Measurements from ENCODE around the gene HOXA7.

Gene HOXA7

DNA sequence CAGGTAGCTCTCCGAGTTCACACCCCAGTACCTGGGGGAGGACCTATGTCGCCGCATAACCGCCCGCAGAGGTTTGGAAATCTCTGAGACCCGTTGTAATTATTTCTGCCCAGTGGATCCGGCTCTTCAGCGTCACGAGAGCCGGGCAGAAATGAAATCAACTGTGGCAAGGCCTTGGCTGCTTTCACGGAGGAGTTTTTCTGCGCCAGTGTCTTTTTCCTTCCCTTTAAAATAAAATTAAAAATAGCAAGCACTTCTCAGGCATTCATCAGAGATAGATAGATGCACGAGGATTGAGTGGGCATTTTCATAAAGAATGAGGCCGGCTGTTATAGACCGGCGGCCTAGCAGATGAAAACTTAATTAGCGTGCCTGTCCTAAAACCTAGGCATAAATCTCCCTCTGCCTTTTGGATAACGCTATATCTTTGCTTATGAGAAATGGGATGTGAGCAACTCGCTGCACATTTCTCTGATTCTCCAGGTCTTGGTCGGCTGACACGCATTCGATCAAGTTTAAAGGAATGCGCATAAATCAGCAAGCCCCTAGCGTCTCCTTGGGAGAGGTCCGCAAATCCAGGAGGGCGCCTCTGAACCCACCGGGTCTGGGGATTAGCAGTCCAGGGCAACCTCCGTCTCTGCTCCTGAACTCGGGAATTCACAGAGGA is 37.0 kb upstream of the HOXA7 start:
- no peak for DNase-seq

DNA sequence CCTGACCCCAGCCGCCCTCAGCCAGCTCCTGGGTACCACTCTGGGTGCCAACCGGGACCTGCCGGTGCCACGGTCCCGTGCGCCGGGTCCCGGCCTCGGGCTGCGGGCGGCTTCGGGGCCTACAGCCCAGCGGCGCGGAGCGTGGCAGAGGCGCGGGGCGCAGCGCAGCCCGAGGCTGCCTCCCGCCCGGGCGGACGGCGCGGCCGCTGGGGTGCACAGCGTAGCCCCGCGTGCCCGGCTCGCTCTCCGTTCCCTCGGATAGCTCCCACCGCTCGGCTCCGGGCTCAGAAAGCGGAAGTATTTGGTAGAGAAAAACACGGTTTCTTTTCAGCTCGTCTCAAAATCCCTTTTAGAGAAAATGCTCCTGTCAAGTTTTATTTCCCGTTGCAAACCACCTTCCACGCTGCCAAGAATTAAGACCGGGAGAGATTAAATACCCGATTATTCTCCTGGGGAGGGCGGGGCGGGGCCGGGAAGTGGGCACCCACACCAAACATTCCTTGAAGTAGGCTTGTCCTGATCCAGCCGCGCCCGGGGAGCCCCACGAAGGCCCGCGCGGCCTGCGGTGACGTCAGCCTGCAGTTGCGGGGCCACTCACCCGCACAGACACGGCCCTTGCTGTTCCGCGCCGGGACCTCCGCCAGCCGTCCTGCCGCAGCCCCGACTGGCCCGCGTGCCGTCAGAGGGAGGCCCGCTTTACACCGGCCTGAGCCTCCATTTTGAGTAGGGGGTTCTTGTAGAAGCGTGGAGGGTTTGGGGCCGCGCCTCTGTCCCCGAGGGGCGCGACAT is 36.3 kb upstream of the HOXA7 start:
- DNase-seq = no peak

DNA sequence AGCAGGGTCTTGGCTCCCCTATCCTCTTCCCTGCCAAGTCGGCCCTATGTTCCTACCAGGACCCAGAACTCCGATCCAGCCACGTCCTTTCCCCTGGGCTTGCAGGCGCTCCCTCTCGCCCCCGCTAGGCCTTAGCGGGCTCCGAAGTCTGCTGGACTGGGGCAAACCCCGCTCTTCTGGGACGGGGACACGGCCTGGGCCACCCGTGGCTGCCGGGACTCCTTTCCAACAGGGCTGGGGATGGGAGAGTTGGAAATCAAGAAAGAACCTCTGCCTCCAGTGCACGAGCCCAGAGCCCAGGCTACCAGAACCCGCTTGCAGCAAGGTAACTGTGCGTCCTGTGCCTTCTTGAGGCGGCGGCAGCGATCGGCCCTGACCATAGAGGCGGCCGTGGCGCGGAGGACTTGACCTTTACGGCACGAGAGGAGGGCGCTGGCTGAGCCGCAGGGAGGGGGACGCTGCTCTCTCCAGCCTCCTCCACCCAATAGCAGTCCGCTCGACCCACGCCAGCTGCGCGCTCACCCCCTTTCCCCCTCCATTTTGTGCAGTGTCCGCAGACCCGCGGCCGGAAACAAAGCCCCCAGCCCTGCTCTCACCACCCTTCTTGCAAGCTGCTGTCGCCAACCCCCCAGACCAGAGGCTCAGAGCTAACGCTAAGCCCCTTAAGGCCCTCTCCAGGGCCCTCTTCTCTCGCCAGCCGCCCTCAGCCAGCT is 35.5 kb upstream of the HOXA7 start:
- no peak for DNase-seq

DNA sequence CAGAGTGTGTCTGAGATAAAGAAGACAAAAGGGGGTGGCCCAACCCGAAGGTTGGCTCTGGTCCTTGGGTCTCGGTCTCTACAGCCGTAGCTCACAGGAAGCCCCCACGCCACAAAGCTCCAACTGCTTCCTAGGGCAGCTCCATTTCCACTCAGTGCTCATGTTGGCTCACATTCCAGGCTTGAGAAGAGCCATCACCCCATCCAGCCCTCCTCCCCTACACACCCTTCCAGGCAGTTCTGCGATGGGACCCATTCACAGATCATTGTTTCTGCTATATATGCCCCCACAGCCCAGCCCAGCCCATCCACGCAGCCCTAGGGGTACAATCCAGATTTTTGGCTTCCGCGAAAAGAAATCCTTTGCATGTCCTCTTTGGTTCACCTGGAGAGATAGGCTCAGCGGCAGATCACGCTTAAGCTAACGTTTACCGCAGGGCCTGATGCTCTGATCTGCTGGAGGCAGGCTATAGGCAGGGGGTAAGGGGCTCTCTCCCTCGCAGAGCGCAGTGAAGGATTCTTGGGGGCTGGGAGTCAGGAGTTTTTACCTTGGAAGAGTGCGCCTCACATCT is 34.8 kb upstream of the HOXA7 start:
- no peak for DNase-seq

DNA sequence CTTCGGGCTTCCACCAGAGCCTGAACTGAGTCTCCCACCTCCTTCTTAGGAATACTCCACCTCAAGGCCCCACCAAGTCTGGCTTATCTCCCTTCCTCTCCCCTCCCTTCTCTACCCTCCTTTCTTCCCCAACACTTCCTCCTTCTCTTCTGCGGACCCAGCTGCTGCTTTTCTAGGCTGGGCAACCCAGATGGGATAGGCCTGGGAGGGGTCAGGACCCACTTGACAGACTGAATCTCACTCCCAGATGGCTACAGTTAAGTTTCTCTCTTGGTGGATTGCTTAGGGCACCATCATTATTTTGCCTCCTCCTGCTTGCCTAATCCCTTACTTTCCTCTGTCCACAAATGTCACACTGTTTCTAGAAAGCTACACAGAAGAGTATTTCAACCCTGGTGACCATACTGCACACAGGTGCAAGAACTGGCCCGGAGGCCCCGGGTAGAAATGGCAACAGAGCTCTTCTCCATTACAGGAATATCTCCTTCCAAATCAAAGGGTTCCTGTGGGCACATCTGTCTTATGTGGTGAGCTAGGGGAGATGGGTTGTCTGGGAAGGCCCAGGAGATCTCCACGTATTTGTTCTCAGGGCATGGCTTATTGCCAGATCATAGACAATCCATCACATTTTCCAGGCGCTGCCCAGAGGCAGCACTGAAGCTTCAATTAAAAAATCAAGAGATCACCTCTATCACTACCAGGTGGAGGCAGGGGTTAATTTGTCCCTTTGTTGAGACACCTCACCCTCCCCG is 33.7 kb upstream of the HOXA7 start:
- no peak for DNase-seq

DNA sequence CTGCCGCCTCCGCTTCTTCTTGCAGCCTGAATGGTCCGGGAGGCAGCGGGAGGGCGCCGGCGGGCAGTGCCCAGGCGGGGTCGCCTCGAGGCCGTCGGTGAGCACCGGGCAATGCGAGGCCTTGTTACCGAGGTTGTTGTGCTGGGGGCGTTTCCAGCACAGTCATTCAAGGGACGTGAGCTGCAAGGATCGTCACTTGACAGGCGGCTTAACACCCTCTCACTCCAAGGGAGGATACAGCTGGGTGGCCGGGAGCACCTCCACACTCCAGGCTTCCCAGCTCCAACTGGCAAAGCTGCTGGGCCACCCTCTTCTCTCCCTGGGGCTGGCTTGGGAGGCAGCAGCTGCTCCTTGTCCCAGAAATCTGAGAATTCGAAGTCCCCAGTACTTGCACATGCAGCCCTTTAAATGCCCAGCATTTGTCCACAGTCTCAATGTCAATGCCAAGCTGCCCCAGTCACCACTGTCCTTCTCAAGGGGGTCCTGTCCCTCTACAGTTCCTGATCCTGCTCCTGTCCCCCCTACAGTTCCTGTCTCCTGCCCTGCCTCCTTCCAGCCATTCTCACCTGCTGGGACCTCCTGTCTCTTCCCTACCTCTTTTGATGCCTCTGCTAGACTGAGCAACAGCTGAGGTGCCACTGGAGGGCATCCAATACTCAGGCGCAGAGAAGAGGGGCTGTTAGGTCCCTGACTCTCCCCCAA is 33.0 kb upstream of the HOXA7 start:
- no peak for DNase-seq

DNA sequence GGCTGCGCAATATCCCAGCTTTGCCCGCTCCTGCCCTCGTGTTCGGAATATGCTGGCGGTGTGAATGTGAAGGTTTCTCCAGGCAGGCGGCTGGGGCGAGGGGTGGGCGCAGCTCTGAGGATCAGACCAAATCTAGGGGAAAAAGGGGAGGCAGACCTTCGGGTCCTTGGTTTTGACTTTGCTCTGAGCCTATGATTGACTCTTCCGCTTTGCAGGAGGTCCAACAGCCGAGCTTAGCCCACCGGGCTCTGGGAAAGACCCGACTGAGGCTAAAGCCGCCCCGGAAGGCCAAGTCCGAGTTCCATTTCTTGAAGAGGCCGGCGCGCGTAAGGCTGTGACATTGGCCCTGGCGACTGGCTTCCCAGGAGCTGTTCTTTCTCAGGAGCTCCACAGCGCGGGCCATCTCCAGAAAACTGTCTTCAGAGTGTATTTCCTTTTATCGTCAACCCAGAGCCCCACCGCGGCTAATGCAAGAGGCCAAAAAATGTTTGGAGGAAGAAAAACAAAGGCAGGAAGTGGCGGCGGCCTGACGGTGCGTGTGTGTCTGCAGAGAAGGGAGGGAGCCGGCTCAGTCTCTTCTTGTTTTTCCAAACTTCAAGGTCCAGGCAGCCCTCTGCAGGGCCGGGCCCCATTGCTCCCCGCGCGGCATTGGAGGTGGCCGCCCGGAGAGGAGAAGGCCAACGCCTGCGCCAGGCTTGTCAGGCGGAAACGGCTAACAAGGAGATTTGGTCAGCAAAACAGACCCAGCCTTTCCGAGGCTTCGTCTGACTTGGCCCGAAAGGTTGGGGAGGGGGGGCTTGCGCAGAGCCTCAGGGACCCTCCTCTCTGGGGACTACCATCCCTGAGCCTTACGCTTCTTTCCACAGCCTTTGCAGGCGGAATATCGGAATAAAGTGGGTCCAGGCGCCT is 32.2 kb upstream of the HOXA7 start:
- DNase-seq = no peak

DNA sequence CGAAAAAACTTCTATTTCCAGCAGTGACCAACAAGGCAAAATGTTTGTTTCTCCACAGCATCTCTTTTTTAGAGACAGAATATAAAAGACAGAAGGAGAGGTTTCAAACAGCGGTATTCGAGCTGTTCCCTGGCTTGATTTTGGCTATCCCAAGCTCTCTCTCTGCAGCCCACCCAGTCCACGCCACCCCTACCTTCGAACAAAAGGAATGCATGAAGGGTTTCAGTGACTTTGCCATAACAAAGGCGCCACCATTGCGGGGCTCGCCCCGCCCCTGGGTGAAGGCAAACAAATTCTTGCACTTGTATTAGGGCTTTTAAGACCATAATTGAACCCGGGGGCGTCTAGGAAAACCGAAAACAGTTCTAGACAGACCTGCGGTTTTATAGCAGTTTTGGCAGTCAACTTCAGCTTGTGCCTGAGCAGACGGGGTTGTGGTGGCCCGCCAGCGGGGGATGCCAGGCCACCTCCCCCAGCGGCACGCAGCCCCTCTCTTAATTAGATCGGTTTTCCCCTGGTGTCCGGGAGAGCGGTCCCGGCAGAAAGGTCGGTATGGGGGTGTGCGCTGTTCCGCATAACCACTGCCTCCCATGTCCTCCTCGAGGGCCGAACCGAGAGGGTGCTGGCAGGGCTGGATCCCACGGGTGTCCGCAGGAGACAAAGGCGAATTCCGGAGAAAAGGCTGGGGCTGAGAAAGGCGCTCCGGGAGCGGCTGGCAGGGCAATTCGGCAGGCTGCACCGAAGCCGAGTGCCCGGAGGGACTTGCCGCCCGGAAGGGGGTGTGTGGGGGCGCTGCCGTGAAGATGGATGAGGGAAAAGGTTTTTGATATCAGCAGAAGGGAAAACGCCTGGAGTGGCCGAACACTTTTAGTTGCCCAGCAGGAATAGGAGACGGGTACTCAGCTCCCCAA is 31.3 kb upstream of the HOXA7 start:
- DNase-seq = no peak

DNA sequence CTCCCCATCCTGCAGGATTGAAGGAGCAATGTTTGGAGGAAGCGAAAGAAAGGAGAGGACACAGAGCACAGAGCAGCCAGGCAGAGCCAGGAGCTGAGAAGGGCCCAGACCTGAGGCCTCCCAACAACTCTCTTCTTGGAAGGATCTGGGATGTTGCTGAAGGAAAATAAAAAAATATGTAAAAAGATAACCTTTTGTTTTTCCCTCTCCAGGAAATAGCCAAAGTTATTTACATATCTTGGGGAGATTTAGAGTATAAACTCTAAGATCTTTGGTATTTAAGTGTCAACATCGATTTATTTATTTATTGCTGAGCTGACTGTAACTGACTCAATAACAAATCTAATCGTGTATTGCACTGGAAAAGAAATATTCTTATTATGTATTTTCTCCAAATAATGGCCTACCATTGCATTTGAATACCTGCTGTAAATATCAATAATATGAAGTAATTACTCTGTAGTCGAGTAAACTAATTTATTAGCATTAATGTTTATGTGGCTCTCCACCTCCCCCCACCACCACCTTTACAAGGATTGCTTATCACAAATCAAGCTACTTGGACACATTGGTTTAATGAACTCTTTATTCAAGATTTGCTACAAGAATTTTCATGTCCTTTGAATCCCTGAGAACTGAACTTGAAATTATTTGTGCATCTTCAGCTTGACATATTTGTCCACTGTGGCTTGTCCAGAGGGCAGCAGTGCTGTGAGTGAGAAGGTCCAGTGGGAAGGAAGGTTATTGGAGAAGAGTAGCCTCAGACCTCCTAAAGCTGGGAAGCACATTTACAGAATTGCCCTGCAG is 30.4 kb upstream of the HOXA7 start:
- no peak for DNase-seq

DNA sequence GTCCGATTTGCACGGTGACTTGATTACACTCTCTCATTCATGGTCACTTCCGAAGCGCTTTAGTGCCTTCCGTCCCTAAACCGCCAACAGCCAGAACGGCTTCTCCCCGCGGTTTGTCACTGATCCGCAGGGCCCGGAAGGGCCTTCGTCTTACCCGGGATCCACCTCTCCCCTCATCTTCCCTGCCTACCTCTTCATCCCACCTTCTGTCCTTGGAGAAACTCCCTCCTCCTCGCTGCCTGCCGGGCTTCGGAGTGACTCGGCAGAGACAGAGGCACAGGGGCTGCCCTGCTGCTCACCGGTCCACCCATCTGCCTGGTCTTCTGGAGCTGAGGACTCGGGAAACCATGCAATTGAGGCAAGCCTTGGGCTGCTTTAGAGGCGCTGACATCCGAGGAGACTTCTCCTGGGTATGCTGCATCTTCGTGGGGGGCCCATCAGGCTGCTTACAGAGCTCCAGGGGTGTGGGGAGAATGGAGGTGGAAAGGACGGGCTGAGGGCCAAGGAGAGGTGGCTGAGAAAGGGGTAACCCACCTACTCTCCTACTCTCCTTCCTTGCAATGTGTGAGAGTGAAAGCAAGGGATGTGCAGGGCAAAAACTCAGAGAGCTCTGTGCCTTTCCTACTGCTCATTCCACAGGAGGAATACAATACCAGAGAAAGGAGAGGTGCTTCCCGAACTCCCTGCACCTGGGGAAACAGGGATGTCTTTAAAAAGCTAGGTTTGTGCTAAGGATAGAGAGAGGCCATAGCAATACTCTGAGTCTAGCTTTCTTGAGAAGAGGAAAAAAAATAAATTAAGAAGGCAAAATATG is 29.6 kb upstream of the HOXA7 start:
- no peak for DNase-seq

DNA sequence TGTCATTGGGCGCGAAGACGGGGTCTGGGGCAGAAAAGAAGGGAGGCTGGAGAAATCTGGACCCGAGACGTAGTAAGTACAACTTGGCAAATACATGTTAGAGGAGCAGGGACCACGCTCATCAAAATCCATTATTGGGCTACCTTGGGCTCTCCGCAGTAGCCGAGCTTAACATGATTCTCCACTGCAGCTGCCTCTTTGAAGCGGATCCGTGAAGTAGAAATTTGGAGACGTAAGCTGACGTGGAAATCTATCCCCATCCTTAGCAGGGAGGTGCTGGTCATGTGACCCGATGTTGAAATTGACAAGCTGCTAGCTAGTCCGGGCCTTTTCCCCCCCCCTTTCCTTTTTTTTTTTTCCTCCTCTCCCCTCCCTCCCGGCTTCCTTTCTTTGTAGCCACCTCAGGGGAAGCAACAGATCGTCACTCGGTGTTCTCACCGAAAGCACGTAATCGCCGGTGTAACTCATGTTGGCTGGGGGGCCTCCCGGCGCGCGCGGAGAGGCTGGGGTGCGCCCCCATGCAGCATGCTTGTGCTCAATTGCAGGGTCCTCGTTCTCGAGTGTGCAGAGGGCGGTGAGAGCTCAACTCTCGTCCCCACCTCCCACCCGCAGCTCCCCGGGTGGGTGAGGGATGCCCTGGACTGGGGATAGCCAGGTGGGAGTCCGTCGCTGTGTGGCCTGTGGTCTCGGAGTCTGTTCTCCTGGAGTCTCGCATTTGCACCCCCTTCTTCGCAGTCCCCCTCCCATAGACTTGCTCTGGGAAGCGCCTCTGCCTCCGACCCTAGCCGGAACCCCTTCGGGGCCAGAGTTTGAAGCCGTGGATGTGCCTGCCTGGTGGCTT is 28.8 kb upstream of the HOXA7 start, which contains the start of gene HOXA11:
TSS of gene HOXA11 (minus strand) at position 220 of the 841 bp plus-strand sequence. CDS start at position 132, 88 bp downstream.
- DNase-seq = no peak

DNA sequence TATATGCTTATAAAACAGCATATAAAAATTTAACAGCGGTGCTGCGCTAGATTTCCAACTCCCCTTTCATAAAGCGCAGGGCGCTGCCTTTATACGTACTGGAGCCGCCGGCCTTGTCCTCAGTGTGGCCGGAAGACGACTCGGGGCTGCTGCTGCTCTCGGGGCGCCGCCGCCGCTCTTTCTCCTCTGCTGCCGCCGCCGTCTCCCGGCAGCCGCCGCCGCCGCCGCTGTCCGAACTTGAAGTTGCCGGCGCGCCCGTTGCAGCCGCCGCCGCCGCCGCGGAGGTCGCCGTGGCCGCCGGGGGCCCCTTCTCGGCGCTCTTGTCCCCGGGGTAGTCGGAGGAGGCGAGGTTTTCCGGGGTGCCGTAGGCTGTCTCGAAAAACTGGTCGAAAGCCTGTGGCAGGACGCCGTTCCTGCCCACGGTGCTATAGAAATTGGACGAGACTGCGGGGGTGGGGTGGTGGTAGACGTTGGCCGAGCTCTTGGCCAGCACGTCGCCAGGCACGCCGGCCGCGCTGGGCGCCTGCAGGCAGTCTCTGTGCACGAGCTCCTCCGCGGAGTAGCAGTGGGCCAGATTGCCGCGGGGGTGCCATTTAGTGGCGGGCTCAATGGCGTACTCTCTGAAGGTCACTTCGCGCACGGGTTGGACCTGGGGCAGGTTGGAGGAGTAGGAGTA is 28.0 kb upstream of the HOXA7 start:
- no peak for DNase-seq

DNA sequence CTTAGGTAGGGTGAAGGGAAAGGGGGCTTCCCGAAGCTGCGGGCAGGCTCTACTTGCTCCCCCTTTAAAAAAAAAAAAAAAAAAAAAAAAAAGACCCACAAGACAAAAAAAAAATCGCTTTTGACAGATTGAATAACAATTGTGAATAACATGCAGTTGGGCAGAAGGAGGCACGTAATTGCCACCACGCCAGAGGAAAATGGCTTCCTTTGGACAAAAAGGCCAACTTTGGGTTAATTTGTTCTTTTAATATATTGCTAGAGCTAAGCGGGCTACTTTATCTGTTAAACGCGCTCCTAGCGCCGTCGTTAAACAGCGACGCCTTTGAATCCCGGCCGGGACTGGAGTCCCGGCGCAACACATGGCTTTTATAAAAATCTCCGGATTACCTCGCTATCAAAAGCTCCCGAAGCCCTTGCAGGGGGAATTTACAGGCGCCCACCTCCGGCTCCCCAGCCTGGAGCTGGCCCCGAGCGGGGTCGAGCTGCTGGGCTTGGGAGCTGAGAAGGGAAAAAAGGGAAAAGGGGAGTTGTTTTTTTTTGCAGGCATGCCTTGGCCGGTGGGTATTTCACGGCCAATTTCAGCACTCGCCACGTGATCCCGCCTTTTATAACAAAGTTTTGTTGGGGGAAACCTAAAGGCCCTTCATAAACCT is 27.3 kb upstream of the HOXA7 start:
- DNase-seq = no peak

DNA sequence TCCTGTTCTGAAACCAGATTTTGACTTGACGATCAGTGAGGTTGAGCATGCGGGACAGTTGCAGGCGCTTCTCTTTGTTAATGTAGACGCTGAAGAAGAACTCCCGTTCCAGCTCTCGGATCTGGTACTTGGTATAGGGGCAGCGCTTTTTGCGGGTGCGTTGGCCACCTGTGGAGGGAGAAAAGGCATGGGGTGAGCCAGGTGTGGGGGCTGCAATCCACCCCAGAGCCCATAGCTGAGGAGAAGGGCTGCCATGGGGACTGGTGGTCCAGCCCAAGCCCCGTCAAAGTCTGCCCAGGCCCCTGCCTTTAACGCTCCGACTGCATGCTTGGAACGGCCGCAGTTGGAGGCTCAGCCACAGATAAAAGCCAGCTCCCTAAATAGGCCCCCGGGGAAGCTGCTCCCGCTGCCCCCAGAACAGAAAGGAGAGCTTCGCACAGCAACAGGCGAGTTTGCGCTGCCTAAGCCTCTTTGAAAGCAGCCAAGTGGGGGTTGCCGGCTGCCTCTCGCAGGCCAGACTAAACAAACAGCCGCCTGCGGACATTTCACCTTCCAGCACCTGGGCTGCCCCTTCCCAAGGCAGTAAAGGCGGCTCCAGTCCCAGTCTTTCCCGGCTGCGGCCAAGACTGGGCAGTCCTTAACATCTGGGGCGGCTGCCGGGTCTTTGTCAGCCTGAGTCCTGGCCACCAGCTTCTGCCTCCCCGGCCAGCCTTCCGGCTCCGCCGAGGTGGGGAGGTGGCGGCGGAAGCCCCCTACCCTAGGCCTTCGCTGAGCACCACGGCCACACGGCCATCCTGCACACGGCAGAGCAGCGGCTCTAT is 26.6 kb upstream of the HOXA7 start:
- no peak for DNase-seq

Measured in C1 segment of cervical spinal cord (tissue), 14 donors.